Measurements from ENCODE around the gene CYS1.
"Not testable (repeated sequence)": the region's sequence is repeated elsewhere in the genome, so short reads cannot be mapped to it uniquely, and the experiment has no call there.

Gene CYS1

GRCh38 chr2:10079870-10080535, at the start of gene CYS1:
CYS1 (minus strand) TSS chr2:10080411; CDS start chr2:10080223, 188 bp downstream.
- no peak for DNase-seq

GRCh38 chr2:10129490-10129889, 49.3 kb upstream of the CYS1 start:
- DNase-seq = no peak

- DNase-seq = no peak
These were observed 48.2 kb upstream of the CYS1 start for GRCh38 chr2:10128420-10128819.

- no peak for DNase-seq
These were observed 46.4 kb upstream of the CYS1 start for GRCh38 chr2:10126632-10127026.

DNA sequence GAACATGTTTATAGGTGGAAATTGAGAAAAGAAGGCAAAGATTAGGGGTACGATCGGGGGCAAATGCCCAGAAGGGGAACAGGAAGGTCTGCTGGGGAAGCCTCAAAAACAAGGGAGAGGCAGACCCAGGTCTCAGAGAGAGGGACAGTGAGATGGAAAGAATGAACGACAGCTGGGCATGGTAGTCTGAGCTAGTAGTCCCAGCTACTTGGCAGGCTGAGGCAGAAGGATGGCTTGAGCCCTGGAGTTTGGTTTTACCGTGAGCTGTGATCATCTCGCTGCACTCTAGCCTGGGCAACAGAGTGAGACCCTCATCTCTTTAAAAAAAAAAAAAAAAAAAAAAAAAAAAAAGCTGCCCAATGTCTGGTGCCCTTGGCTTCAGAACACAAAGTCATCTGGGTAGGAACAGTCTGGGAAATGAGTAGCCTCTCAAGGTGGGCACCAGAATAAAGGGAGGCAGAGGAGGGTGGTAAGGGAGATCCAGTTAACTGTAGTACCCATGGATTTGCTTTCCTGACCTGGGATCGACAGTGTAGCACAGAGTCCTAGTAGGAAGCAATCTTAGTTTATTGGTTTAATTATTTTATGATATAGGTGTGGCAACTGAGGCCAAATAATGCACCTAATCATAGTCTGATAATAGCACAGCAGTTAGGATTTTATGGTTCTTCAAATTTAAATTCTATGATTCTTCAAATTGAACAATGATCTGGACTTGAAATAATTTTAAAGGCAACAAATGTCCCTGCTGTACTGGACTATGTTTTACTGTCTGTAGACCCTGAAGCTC, 45.8 kb upstream of the CYS1 start:
- no peak for DNase-seq

DNA sequence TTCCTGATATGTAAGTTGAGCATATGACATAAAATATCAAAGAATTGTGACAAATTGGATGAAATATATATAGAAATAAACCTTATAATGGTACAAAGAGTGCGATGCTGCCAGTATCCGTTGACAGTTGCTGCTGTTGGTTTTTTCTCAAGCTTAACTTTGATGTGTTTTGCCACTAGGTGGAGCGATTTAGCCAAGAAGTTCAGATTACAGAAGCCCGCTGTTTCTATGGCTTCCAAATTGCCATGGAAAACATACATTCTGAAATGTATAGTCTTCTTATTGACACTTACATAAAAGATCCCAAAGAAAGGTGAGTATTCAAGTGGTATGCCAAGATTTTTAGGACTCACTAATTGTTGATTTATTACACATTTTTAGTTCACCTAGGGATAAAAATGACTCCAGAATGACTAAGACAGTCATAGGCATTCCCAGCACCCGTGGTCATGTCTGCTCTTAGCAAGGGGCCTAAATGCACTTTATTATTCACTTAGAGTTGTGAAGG, 44.4 kb upstream of the CYS1 start:
- DNase-seq = peak; percentile 76

DNA sequence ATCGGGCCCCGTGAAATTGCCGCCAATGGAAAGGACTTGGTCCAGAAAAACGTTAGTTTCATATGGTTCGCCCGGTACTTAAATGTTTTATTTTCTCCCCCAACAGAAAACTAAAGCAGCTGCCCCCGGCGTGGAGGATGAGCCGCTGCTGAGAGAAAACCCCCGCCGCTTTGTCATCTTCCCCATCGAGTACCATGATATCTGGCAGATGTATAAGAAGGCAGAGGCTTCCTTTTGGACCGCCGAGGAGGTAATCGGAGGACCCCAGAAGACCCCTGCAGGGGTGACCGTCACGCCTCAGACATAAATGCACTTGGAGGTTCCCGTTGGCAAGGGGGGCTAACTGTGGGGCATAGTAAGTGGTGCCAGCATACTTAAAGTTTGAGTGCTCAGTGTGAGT, 43.1 kb upstream of the CYS1 start:
- DNase-seq = no peak

DNA sequence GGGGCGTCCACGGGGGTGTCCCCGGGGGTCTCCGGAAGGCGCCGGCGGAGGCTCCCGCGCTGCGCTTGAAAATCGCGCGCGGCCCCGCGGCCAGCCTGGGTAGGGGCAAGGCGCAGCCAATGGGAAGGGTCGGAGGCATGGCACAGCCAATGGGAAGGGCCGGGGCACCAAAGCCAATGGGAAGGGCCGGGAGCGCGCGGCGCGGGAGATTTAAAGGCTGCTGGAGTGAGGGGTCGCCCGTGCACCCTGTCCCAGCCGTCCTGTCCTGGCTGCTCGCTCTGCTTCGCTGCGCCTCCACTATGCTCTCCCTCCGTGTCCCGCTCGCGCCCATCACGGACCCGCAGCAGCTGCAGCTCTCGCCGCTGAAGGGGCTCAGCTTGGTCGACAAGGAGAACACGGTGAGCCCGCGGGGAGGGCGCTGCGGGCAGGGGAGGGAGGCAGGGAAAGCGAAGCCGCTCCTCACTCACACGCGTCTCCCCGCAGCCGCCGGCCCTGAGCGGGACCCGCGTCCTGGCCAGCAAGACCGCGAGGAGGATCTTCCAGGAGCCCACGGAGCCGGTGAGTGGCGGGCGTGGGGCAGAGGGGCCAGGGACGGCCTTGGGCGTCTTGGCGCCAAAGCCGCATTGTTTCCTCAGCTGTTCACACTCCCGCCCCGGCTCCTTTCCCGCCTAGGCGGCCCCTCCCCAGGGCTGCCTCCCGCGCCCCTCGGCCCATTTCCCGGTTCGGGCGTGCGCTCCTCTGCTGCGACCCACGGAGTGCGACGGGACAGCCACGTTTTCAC, 42.5 kb upstream of the CYS1 start, which contains the start of gene RRM2:
TSS of gene RRM2 (plus strand) at position 240 of the 781 bp plus-strand sequence. CDS start at position 300, 60 bp downstream.
- DNase-seq = peak; percentile 93

DNA sequence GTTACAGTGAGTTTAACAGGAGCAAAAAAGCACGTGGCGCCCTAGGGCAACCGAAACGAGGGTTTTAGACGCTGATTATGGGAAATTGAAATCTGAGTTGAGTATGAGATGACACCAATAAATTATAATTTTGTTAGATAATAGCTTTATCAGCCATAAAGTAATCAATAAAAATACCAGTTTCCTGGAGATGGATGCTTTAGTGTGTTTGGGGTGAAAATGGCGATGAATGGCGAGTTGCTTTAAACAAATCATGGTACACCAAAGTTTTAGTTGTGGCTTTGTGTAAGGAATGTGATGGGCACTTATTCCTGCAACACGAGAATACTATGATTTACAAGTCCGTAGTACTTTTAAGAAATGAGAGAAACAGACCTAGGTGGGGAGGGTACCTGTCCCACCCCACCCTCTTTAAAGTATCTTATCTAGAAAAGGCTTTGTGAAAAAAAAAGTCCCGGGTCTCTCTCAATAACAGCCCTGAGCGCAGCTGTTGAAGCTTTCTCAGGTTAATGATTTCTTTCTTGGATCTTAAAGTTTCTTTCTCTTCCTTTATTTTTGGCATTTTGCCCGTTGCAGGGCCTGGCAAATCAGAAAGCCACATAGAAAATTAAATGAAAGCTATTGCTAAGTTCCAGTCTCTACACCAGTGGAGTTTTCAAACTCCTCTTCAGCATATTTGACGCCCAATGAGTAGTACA, 40.8 kb upstream of the CYS1 start:
- DNase-seq = peak; percentile 69

GRCh38 chr2:10120158-10120876, 40.1 kb upstream of the CYS1 start:
- DNase-seq = peak; percentile 98

- DNase-seq = no peak
These were observed 39.5 kb upstream of the CYS1 start for GRCh38 chr2:10119601-10120157.

- no peak for DNase-seq
These were observed 38.8 kb upstream of the CYS1 start for GRCh38 chr2:10119027-10119325.

DNA sequence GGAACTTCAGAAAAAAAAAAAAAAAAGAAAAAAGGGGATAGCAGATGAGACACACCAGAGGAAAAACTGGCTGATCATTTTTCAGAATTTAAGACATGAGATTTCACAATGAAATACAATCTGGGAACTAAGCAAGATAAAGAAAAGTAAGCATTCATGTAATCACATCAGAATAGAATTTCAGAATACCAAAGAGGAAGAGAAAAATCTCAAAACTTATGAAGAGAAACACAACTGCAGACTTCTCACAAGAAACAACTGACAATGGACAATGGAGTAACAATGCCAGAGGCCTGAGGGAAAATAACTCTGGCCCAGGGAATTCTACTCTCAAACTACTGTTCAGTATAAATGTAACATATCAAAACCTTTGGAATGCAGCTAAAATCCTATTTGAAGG, 29.1 kb upstream of the CYS1 start:
- DNase-seq = no peak

DNA sequence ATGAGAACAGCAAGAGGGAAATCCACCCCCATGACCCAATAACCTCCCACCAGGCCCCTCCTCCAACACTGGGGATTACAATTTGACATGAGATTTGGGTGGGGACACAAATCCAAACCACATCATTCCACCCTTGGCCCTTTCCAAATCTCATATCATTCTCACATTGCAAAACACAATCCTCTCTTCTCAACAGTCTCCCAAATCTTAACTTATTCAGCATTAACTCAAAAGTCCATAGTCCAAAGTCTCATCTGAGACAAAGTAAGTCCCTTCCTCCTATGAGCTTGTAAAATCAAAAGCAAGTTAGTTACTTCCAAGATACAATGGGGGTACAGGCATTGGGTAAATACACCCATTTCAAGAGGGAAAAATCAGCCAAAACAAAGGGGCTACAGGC, 24.7 kb upstream of the CYS1 start:
- not testable (repeated sequence) for DNase-seq

- no peak for DNase-seq
These were observed 23.0 kb upstream of the CYS1 start for GRCh38 chr2:10103179-10103578.

- no peak for DNase-seq
These were observed 21.3 kb upstream of the CYS1 start for GRCh38 chr2:10101491-10101890.

GRCh38 chr2:10097352-10098148, 17.3 kb upstream of the CYS1 start:
- peak; percentile 73 for DNase-seq

GRCh38 chr2:10096641-10097040, 16.4 kb upstream of the CYS1 start:
- no peak for DNase-seq

GRCh38 chr2:10095175-10095574, 15.0 kb upstream of the CYS1 start:
- DNase-seq = no peak

- DNase-seq = no peak
These were observed 14.1 kb upstream of the CYS1 start for GRCh38 chr2:10094271-10094814.

- not testable (repeated sequence) for DNase-seq
These were observed 11.7 kb upstream of the CYS1 start for GRCh38 chr2:10091889-10092244.

Data from NCI-H510A treated with DMSO at 0.1 percent for 48 hours (cell line).